HG02884 (cell line): ENCODE data around the gene RSAD1.

Experiments
- ATAC-seq: cut with Tn5 transposase; IDR thresholded peaks from one replicate; pipeline ENCODE4 v1.9.1; 2021; ENCODE audit warnings: mild to moderate bottlenecking, moderate library complexity; ENCODE audit not compliant: unreplicated experiment

The RSAD1 gene

DNA sequence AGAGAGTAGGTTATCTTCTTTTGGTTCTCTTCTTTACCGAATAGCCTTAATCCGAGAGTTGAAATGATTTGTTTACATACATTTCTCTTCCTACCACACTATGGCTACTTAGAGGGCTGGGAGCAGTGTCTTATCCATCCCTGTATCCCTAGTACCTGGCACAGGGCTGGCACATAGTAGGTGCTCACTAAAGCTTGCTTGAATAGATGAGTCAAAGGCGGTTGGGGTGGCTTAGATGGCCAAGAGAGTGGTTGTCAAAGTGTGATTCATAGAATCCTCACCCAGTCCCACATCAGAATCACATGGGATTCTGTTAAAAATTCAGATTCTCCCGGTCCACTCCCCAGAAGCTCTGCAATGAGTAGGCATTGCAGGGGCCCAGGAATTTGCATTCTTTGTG lies 21.0 kb upstream of the RSAD1 start:
- no peak for ATAC-seq

DNA sequence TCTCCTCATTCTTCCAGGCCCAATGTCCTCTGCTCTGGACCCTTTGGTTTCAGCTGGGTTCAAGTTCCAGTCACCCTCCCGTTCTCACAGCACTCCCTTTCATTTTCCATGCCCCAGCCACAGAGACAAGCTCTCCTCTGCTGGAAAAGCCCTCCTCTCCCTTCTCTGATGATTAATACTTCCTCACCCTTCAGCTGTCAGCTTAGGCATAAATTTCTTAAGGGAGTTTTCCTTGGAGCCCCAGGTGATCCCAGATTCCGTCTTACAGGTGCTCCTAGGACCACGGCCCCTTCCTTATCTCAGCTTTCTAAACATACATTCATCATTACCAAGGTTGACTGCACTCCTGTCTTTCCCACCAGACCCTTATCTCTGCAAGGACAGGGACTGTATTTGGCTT lies 20.4 kb upstream of the RSAD1 start:
- no peak for ATAC-seq

DNA sequence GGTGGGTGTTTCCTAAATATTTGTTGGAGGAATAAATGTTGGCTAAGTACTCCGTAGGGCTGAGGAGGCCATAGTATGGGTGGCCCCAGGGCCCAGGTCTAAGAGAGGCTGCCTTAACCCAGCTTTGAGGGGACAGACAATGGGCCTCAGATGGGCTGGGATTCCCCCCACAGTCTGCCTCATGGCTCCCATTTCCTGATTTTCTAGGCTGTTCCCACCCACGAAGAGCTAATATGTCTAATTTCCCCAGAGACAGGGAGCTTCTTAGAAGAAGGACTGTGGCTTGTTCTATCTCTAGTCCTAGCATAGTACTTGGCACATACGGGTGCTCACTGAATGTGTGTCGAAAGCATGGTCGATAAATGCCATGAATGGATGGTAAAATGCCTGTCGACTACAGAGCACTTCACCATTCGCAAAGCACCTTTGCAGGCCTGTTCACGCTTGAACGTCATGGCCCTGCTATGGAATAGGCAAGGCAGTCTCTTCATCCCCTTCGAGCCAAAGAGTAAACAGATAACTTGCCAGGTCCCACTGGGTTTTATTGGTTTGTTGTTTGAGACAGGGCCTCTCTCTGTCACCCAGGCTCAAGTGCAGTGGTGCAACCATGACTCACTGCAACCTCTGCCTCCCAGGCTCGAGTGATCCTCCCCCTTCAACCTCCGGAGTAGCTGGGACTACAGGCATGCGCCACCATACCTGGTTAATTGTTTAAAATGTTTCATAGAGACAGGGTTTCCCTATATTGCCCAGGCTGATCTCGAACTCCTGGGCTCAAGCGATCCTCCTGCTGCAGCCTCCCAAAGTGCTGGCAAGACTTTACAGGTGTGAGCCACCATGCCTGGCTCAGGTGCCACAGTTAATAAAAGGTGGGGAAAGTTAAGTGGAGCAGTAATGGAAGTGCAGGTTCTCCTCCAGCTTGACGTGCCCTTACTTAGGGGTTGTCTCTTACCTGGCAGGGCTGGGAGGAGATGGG lies 19.7 kb upstream of the RSAD1 start:
- no peak for ATAC-seq

DNA sequence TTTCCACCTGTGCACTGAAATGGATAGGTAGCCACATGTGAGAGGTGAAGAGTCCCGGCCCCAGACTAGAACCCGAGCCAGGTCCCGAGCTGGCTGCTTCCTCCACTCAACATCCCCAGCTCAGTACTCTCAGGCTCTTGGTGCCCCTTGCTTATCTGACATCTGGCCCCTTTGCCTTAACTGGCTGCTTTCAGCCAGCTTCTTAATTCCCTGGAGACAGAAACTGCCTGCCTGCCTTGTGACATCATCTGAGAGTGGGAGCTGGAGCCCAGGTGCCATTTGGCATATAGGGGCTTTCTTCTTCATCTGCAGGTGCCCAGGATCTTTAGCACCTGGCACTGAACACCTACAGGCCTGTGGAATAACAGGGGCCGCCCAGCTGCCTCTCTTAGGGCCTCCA lies 18.9 kb upstream of the RSAD1 start:
- ATAC-seq: no peak

DNA sequence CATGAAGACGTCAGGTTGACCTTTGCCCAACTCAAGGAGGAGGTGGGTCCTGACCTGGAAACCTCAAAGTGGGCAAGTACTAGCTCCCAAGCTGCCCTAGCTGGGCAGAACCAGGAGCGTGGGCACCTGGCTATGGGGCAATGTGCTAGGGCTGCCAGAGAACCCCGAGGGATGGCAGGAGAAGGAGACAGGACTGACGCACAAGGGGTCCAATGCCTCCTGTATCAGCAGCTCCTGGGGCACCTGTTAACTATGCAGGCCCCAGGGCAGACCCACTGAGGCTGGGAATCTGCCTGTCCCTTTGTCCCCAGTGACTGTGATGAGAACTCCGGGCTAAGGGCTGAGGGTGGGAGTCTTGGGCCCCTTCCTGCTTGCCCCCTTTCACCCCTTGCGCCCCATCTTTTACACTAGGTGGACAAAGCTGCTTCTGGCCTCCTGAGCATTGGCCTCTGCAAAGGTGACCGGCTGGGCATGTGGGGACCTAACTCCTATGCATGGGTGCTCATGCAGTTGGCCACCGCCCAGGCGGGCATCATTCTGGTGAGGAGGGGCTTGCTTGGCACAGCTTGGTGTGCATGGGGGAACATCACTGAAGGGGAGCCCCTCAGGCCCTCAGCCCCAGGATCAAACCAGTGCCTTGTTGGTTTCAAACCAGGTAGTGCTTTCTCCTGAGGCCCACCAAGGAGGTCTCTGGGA lies 17.7 kb upstream of the RSAD1 start:
- ATAC-seq: no peak

DNA sequence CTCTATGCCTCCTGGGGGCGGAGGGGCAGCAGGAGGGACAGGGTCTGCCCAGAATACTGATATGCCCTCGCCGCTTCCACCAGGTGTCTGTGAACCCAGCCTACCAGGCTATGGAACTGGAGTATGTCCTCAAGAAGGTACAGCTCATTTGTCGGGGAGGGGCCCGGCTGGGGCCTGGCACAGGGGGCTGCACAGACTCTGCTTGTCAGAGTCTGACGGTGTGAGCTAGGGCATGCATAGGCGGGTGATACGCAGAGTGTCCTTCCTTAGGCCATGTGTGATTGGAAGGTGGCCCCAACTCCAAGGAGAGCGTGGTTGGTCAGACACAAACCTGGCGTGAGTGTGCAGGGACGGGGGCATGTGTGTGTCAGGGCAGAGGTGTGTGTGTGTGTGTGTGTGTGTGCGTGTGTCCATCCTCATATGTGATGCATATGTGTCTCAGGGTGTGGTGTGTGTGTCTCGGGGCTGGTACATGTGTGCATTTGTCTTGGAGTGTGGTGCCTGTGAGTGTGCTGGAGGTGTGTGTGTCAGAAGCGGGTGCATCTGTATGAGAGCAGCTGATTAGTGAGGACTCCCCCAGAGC lies 17.0 kb upstream of the RSAD1 start:
- no peak for ATAC-seq

DNA sequence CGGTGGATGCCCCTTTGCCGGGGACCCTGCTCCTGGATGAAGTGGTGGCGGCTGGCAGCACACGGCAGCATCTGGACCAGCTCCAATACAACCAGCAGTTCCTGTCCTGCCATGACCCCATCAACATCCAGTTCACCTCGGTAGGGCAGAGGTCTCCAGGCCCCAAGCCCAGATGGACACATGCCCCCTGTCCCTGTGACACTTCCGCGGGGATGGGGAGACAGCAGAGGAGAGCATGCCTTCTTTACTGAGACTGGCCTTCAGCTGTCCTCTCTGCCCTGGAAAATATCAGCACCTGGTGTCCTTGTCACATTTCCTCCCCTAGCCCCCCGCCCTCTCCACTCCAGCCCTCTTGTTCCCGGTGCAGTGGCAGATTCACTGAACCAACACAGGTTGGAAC lies 16.2 kb upstream of the RSAD1 start:
- no peak for ATAC-seq

DNA sequence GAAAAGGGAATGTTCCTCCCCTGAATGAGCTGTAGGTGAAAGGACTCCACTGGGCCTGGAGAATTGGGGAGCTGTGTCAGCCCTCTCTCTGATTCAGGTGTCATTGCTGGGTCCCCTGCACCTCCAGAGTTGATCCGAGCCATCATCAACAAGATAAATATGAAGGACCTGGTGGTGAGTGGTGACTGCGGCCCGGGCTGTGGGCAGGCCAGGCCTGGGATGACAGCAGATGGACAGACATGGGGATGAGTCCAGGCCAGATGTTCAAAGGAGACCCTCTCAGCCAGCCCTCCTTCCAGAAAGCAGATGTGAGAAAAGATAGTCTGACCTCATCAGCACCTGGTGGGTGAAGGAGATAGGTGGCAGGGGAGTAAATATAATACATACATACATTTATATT lies 14.5 kb upstream of the RSAD1 start:
- no peak for ATAC-seq

DNA sequence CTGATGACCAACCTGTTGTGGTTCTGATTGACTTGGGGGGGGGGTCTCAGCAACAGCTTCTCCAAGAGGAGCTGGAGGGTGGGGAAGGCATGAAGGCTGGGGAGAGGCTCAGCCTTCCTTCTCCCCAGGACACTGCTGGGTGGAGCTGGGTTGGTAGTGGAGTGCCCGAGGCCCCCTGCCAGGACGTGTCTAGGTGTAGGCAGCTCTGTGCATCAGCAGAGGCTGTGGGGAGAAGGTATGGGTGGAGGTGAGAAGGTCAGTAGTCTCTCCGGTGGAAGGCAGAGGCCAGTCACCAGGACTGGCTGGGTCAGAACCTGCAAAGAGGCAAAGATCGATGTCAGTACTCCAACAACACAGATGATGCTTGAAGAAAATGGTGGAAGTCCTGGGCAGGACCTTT lies 13.9 kb upstream of the RSAD1 start:
- no peak for ATAC-seq

DNA sequence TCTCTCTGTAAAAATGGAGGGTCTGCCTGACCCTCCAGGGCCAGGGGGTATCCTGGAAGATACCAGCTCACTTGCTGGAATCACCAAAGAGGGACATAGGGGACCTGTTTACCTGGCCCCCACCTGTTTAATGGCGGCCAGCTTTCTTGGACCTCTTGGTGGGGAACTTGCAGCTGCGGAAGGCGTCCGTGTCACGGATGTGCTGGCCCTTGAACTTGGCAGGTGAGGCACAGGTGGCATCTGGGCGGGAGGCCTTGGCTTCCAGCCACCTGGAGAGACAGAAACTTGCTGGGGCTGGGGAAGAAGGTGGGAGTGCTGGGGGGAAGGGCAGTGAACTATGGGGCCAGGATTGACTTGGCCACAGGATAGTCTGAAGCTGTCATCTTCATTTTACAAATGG lies 13.5 kb upstream of the RSAD1 start:
- no peak for ATAC-seq

DNA sequence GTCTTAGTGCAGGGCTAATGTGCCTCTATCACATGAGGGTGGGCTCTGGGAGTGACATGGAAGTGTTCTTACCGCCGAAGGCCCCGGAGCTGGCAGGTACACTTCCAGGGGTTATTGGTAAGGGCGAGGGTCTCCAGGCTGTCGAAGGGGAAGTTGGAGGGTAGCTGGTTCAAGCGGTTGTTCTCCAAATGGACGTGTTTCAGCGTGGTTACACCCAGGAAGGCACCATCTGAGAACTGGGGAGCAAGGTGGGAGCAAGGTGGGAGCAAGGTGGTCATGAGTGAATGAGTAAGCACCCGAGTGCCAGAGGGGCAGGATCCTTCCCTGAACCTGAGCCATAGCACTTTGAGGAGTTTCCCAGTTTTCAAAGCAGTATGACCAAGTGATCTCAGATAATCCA lies 13.0 kb upstream of the RSAD1 start:
- no peak for ATAC-seq

DNA sequence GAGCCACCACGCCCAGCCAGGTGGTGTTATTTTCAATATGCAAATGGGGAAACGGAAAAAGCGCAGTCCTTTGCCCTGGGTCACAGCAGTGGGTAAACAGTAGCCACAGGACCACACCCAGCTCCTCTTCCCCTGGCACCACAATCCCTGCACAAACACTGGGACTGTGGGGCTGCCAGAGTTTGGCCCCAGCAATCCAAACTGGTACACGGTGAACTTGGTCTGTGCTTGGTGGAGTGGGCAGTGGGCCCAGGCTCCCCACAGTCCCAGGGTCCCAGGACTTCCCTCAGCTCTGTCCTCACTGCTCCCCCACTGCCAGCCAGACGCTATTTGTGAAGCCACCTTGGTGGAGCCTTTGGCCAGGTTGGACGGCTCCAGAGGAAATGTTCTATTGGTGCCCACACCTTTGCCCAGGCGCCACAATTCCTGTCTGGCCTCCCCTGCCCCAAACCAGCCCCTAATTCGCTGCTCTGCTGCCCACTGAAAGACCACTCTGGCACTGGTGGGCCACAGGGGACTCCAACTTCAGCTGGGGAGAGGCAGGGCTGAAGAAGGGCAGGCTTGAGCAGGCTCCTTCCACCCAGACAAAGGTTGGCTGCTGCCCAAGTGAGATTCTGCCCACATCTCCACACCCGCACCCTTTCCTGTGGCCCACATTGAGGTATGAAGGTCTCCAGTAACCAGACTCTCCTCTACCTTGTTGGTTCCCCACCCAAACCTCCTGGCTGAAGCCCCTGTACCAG lies 12.1 kb upstream of the RSAD1 start:
- no peak for ATAC-seq

DNA sequence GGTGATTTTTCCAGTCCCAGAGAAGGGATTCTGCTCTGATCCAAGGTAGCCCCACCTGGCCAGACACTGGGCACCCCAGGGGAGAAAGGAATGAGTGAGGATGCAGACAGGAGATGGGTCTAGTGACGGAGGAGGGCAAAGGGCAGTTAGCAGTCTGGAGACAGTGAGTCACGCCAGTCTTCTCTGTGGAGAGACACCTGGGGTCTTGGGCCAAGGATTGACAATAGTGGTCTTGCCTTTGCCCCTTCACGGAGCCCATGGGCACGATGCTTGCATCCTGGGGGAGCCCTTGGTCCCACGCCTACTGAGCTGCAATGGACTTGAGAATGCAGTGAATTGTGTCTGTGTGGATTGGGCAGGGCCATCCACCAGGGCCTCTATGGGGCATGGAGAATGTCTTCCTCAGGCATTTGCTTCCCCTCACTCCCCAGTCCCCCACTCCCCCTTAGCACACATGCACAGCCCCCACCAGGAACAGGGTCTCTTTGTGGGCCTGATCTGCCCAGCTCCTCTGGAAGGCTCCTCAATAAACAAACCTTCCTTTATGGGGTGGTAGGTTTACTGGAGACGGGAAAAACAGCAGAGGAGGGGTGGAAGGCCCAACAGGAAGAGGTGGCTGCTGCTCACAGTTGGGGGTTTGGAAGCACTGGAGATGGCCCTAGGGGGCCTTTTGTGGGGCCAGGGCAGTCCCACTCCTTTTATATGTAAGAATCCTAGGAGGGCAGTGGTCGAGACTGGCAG lies 11.4 kb upstream of the RSAD1 start:
- no peak for ATAC-seq

DNA sequence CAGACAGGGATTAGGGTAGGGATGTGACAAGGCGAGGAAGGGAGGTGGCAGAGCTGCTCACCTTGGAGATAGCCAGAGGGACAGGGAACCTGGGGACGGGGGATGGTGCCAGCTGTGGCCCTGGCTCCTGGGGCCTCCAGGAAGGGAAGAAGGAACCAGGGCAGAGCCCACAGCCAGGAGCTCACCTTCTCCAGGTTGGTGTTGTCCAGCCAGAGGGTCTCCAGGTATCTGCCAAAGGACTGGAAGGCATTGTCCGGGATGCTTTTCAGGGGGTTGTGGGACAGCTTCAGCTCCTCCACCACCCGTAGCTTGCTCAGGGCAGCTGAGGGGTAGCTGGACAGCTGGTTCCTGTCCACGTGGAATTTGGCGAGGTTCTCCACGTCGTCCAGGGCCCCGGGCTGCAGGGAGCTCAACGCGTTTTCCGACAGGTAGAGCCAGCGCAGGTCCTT lies 10.8 kb upstream of the RSAD1 start:
- no peak for ATAC-seq

DNA sequence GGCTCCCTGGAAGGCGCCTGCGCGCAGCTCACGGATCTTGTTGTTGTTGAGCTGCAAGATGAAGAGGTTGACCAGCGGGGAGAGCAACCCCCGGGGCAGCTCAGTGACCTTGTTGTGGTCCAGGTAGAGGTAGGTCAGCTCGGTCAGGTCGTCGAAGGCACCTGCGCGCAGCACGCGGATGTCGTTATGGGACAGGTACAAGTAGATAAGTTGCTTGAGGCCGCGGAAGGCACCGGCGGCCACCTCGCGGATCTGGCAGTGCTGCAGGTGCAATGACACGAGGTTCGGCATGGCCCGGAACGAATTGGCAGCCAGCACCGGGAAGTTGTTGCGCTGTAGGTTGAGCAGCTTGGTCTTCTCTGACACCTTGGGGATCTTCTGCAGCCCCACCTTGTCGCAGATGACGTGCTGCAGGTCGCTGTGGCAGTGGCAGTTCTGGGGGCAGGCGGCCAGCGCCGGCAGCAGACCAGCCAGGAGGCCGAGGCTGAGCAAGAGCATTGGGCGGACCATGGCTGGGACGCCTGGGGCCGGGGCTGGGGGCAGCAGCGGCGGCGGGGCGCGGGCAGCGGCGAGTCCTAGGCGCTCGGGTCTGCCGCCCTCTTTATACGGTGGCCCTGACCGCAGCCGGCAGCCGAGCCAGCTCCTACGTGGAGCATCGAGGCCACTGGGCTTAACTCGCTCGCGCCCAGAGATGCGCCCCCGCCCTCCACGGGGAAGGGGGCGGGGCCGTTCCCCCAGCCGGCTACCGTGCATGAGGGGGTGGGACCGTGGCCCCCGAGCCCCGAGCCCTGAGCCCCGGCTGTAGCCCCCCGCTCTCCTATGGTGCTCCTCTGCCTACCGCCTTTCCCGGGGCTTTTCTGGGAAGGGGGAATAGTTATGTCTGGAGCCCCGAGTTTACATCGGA lies 10.1 kb upstream of the RSAD1 start, which contains the start of gene CHAD:
Gene CHAD (minus strand): TSS at position 577 of the 904 bp plus-strand sequence. CDS start 67 bp downstream, at position 510.
- no peak for ATAC-seq

DNA sequence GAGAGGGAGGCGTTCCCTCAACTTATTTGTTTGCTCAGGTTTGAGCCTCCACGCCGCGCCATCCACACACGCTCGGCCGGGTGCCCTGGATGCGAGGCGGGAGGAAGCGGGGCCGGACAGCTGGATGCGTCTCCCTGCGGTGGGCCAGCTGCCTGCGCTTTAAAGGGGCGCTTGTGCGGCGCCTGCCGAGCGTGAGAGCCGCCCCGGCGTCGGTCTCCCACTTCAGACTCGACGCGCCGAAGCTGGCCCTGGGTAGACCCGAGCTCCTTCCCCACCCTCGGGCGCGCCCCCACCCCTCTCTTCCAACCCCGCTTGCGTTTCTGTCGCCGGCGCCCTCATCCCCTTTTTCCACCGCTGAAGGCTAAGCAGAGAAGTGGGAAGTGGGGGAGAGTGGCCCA lies 9.5 kb upstream of the RSAD1 start:
- no peak for ATAC-seq

DNA sequence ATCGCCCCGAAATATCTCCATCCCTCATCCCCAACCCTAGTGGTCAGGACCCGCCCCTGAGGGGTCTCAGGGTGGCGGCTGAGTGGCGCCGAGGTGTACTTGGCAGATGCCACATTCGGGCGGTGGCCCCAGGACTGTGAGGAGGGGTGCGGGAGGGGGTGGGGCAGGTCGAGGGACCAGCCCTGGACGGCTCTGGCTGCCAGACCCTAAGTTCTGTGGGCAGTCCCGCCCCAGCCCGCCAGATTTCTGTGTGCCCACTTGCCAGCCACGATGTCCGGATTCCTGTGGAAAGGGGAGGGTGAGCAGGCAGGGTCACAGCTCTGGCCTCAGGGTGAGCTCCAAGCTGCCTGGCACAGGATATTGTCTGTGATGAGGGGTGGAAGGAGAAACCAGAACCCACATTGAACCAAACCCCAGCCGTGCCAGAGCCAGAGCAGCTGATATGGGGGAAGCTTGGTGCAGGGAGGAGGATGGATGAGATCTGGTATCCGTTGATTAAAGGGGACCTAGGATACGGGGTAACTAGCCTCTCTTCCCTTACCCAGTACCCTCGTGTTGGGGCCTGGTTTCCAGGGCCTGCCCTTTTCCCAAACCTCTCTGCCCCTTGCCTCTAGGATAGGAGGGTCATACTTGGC lies 8.9 kb upstream of the RSAD1 start:
- ATAC-seq: no peak

DNA sequence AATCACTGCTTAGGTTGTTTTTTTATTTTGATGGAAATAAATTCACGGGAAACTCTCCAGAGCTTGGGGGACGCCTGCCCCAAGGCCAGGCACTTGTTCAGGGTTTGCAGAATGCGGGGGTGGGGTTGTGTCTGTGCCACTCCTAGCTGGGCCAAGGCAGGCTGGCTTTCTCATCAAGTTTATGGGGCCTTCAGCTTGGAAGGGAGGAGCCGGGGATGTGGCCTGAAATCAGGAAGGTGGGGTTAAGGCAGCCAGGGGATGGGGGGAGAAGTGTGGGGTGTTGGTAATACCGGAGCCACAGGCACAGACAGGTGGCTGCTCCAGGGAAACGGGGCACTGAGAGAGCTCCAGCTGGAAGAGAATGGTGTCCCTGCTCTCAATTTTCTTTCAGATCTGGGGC lies 8.2 kb upstream of the RSAD1 start:
- no peak for ATAC-seq
